ENCODE results near the gene ARRDC1. TPM values are rescaled to one million over a fixed set of nuclear protein-coding genes. Genes with fewer than 3 reads are reported as not detected.
A peak's percentile ranks its signal among the peaks of the same experiment; 100 is the strongest.
"Not testable (repeated sequence)": the region's sequence is repeated elsewhere in the genome, so short reads cannot be mapped to it uniquely, and the experiment has no call there.

ARRDC1 gene, protein sequence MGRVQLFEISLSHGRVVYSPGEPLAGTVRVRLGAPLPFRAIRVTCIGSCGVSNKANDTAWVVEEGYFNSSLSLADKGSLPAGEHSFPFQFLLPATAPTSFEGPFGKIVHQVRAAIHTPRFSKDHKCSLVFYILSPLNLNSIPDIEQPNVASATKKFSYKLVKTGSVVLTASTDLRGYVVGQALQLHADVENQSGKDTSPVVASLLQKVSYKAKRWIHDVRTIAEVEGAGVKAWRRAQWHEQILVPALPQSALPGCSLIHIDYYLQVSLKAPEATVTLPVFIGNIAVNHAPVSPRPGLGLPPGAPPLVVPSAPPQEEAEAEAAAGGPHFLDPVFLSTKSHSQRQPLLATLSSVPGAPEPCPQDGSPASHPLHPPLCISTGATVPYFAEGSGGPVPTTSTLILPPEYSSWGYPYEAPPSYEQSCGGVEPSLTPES
- 19.4 and 28.0 TPM in 2 replicates for total RNA-seq

DNA sequence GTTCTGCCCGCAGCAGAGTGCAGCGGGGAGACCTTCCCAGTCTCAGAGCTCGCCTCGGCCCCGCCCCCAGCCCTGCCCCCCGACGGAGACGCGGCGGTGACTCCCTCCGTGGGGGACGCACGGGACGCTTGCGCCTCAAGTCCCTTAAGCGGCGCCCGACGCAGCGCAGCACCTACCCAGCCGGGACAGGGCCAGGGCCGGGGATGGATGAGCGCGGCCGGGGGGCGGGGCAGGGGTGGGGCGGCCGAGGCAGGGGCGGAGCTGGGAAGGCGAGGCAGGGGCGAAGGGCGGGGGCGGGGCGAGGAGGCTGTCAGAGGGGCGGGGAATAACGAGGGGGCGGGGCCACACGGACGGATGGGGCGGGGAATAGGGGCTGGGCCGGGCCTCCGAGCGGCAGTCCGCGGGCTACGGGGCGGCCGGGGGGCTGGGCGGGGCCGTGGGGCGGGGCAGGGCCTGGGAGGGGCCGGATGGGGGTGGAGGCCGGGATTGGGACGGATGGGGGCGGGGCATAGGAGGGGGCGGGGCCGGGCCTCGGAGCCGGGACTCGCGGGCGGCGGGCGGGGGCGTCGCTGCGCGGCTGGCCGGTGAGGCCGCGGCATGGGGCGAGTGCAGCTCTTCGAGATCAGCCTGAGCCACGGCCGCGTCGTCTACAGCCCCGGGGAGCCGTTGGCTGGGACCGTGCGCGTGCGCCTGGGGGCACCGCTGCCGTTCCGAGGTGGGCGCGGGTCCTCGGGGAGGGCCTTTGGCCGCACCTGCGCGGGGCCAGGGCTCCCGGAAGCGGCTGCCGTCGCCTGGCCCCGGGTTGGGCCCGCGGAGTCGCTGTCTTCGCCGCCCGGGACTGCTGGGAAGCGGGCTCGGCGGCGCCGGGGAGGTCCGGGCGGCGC lies at the start of gene ARRDC1:
ARRDC1 (plus strand) TSS at position 566 of the 884 bp plus-strand sequence; CDS start at position 598, 32 bp downstream.
- DNase-seq (ENCODE audit: low read depth in 2 of 2): peak; percentile 91 to 95

DNA sequence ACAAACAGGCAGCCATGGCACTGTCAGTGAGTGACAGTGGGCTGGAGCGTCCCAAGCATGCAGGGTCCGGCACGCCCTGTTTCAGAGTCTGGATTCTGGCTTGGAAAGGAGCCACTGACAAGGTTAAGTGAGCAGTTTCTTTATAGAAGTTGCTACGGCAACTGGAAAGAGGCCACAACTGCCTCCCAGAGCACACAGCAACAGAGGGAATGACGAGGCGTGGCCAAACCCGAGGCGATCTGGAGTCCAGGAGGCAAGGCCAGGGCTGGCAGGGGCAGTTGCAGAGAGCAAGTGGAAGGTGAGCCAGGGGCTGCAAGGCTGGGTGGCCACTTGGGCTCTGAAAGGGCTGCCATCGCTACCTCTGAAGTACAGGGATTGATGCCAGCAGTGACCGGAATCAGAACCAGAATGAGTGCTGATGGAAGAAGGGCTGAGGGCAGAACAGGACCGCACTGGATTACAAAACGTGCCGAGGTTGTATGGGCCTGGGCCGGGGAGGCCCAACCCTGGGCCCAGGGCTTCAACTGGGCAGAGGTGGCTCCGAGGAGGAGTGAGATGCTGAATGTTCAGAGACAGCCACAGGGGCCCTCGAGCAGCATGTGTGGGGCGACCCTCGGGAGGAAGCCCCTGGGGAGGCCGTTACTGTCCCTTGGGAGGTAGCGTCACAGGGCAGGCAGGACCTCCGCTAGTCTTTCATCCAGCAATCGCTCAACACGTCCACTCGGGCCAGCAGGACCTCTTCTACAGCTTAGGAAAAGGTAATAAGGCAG lies 49.2 kb upstream of the ARRDC1 start:
- DNase-seq (ENCODE audit: low read depth in 2 of 2): no peak

GRCh38 chr9:137558127-137558526 lies 47.4 kb upstream of the ARRDC1 start:
- DNase-seq (ENCODE audit: low read depth in 2 of 2): no peak

DNA sequence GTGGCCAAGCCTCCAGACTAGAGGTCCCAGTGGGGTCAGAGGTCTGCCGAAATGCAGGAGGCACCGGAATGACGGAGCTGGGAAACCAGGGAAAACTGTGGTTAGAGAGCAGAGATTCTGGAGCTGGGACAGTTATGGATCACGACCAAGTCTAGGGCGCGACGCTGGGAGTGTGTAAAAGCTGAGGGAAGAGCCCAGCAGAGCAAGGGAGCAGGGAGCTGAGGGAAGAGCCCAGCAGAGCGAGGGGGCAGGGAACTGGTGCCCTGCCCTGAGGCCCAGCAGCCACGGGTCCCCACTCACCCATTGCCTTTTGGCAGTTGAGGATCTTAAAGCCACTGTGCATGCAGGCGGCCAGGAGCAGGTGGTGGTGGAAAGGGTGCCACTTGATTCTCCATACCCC lies 41.4 kb upstream of the ARRDC1 start:
- no peak for DNase-seq (ENCODE audit: low read depth in 2 of 2)

DNA sequence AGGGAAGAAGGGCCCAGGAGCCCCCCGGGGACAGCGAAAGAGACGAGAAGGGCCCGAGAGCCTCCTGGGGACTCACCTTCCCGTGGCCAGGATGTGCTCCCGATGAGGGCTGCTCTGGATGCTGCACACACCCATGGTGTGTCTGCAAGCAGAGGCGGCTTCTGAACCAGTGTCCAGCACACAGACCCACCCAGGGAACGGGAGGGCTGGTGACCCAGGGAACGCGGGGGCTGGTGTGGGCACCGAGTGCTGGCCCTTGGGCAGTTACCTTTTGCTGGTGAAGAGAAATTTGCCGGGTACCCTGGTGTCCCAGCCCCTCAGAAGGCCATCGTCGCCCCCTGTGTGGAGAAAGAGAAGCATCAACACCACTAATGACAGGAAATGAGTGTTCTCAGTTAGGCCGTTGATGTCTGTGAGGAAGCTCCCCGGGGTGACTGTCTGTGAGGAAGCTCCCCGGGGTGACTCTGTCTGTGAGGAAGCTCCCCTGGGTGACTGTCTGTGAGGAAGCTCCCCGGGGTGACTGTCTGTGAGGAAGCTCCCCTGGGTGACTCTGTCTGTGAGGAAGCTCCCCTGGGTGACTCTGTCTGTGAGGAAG lies 40.6 kb upstream of the ARRDC1 start:
- DNase-seq (ENCODE audit: low read depth in 2 of 2): no peak

GRCh38 chr9:137568445-137568844 lies 37.0 kb upstream of the ARRDC1 start:
- DNase-seq (ENCODE audit: low read depth in 2 of 2): not testable (repeated sequence)

DNA sequence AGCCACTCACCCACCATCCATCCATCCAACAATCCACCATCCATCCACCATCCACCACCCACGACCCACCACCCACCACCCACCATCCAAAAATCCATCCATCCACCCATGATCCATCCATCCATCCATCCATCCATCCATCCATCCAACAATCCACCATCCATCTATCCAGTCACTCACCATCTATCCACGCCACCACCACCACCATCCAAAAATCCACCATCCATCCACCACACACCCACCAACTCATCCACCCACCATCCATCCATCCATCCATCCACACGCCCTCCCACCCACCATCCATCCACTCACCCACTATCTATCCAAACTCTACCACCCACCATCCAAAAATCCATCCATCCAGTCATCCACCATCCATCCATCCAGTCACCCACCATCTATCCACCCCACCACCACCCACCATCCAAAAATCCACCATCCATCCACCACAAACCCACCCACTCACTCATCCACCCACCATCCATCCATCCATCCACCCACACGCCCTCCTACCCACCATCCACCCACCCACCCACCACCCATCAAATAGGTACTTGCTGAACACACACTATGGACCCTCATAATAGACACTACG lies 35.8 kb upstream of the ARRDC1 start:
- DNase-seq (ENCODE audit: low read depth in 2 of 2): no peak

DNA sequence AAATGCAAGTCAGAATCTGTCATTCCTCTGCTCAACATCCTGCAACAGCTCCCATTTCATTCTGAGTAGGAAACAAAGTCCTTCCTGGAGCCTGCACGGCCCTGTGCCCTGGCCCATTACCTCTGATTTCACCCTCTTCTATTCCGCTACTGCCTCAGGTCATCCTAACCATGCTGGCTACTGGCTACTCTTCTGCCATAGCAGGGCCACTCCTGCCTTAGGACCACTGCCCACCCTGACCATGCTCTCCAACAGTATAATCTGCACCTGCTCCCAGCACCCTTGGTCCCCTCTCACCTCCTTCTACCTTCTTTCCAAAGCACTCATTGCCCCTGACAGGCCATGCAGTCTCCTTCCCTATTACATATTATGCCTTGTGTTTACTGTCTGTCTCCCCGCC lies 34.9 kb upstream of the ARRDC1 start:
- no peak for DNase-seq (ENCODE audit: low read depth in 2 of 2)

GRCh38 chr9:137574192-137574591 lies 31.3 kb upstream of the ARRDC1 start:
- no peak for DNase-seq (ENCODE audit: low read depth in 2 of 2)

- no peak for DNase-seq (ENCODE audit: low read depth in 2 of 2)
These were observed 30.1 kb upstream of the ARRDC1 start for GRCh38 chr9:137575364-137575715.

- DNase-seq (ENCODE audit: low read depth in 2 of 2): no peak
These were observed 29.6 kb upstream of the ARRDC1 start for GRCh38 chr9:137575716-137576411.

GRCh38 chr9:137578518-137579258 lies 26.8 kb upstream of the ARRDC1 start, which contains the start of gene DPH7:
DPH7 (minus strand) TSS chr9:137578925; CDS start chr9:137578777, 148 bp downstream.
- DNase-seq (ENCODE audit: low read depth in 2 of 2): peak; percentile 94 to 95

DNA sequence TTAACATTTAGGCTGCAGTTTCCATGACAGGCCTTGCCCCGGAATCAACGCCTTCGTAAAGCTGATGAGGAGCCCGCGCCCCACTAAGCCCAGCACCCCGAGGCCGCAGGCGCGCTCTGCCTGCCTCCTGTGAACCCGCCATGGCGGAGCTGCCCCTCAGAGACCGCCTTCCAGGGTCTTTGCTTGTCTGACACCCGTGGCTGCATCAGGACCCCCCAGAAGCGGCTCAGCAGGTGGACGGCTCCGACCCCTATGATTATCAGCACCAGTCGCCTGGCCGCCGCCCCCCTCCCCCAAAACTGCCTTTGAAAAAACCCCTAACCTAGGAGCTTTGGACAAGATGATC lies 26.3 kb upstream of the ARRDC1 start:
- DNase-seq (ENCODE audit: low read depth in 2 of 2): no peak

GRCh38 chr9:137580209-137580953 lies 25.1 kb upstream of the ARRDC1 start:
- DNase-seq (ENCODE audit: low read depth in 2 of 2): no peak

- no peak for DNase-seq (ENCODE audit: low read depth in 2 of 2)
These were observed 24.5 kb upstream of the ARRDC1 start for GRCh38 chr9:137580954-137581322.

DNA sequence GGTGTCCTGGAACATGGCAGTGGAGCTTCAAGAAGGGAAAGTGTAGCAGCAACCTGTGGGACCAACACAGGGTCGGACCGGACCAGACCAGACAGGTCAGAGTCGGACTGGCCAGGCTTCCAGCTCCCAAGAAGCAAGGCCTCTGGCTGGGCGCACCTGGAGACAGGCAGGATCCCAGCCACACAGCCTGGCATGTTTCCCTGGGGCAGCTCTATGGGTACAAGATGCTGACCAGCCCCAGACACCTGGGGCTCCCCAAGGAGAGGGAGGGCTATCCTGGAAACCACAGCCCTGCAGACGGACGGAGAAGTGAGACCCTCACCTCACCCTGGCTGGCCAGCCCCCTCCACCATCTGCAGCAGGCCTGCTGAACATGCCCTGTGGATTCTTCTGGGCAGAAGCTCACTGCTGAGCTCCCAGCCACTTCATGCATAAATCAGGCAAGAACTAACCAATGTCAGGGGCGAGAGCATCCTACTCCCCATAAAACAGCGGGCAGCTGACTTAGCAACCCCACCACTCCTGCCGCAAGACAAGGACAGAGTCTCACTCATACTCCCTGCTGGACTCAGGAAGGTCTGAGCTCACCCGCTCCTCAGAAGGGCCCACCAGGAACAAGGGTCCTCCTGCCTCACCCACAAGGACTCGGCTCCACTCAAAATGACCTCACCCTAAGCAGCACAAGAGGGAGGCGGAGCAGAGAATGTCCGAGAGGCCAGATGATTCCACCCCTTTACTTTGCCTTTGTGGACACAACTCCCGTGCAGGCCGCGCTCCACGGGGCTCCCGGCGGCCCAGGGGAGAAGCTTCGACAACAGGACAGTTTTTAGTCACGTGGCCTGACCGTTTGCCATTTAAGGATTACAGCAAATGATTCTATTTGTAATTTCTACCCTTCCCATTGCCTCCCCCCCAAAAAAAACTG lies 23.9 kb upstream of the ARRDC1 start:
- DNase-seq (ENCODE audit: low read depth in 2 of 2): no peak

DNA sequence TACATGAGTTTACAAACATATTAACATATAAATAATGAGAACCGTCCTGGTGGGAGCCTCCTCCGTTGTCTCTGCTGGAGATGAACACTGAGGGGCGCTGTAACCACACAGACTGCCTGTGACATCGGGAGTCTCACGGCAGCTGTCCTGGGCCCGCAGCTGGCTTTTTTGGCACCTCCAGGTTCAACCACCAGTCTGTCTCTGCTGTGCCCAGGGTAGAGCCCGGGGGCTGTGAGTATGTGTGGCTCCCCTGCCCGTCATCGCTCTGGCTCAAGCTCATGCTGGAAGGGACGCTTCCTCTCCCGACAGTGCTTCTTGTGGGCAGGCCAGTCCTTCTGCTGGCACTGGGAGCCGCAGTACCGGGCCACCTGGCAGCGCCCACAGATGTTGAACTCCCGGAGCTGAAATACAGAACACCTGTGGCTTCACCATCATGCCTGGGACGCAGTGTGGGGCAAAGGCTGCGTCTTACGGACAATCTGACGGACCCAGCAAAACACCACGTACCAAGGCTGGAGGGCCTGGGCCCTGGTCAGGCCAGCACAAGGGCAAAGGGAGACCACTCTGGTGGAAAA lies 23.1 kb upstream of the ARRDC1 start:
- peak; percentile 32 to 36 for DNase-seq (ENCODE audit: low read depth in 2 of 2)
